ENCODE results near the gene TRIM13.

DNA sequence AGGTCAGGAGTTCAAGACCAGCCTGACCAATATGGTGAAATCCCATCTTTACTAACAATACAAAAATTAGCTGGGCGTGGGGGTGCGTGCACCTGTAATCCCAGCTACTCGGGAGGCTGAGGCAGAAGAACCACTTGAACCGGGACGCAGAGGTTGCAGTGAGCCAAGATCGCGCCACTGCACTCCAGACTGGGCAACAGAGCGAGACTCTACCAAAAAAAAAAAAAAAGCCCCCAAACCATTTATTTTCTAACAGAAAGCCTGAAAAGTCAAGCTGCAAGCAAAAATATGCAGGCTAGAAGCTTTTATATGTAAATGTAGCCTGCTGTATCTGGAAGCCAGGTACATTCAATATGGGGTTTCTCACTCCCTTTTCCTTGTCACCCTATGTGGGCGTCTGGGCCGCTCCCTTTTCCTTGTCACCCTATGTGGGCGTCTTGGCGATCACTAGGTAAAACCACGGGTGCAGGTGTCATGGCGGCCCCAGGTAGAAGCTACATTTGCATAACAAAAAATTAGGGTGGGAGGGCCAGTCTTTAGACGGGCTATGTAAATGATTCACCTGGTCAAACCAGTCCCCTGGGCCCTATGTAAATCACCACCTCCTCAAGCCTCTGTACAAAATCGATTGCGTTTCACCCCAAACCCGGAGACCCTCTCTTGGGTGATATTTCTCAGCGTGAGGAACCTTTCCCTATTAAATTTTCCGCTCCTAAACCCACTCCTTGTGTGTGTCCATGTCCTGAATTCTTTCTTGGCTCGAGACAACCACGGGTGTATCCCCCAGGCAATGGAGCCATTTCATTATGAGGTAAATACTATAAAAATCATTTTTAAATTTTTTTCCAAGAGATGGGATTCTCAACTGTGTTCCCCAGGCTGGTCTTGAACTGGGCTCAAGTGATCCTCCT, 2.1 kb downstream of the TRIM13 start:
- TF ChIP-seq, protein P1, sequence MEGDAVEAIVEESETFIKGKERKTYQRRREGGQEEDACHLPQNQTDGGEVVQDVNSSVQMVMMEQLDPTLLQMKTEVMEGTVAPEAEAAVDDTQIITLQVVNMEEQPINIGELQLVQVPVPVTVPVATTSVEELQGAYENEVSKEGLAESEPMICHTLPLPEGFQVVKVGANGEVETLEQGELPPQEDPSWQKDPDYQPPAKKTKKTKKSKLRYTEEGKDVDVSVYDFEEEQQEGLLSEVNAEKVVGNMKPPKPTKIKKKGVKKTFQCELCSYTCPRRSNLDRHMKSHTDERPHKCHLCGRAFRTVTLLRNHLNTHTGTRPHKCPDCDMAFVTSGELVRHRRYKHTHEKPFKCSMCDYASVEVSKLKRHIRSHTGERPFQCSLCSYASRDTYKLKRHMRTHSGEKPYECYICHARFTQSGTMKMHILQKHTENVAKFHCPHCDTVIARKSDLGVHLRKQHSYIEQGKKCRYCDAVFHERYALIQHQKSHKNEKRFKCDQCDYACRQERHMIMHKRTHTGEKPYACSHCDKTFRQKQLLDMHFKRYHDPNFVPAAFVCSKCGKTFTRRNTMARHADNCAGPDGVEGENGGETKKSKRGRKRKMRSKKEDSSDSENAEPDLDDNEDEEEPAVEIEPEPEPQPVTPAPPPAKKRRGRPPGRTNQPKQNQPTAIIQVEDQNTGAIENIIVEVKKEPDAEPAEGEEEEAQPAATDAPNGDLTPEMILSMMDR (IDR thresholded peaks at IDR 0.05): no peak
- no peak for TF ChIP-seq POLR2A (IDR thresholded peaks at IDR 0.05)
